Testis (tissue), 3 donors: ENCODE data around the gene CDK5RAP3. TPM values are rescaled to one million over a fixed set of nuclear protein-coding genes. Genes with fewer than 3 reads are reported as not detected.

Source experiments
- DNase-seq: peaks from one replicate; pipeline ENCODE4 v3.0.0-alpha.2; 2019
- H3K27ac ChIP-seq, 2 donors: fragments of 200-600 bp; sonication (generic); one replicate each; pipeline ENCODE4 v1.5.1; 2019
- H3K27me3 ChIP-seq: fragments of 200-600 bp; sonication (generic); one replicate; pipeline ENCODE4 v1.5.1; 2019
- H3K36me3 ChIP-seq: fragments of 200-600 bp; sonication (generic); one replicate; pipeline ENCODE4 v1.5.1; 2017; ENCODE audit warnings: low read depth; ENCODE audit errors: missing control alignments
- H3K4me1 ChIP-seq: fragments of 200-600 bp; sonication (generic); one replicate; pipeline ENCODE4 v1.5.1; 2019
- H3K4me3 ChIP-seq, 2 donors: fragments of 200-600 bp; sonication (generic); one replicate each; pipeline ENCODE4 v1.5.1; 2017 to 2019
- H3K9me3 ChIP-seq: fragments of 200-600 bp; sonication (generic); one replicate; pipeline ENCODE4 v1.5.1; 2017
- POLR2A ChIP-seq: fragments of 450-650 bp; IDR thresholded peaks from one replicate; pipeline ENCODE4 v1.6.1; 2017; ENCODE audit warnings: antibody characterized with exemption, mild to moderate bottlenecking, moderate library complexity
- WGBS, 2 donors: methylation state at CpG; one replicate each; pipeline ENCODE4 v1.1.5; 2018; 5-methylcytosine and 5-hydroxymethylcytosine counted together
- intact Hi-C: fragments of 100-400 bp; cut with DNase I; formaldehyde crosslinking; loops from one replicate; pipeline ENCODE4 v1.15.1; 2023; ENCODE audit warnings: low total_unique reads
- polyA plus RNA-seq: library from polyadenylated mRNA; stranded (reverse); fragments of 350-450 nt; fragmentation: Illumina TruSeq; extraction: RNeasy Lipid Tissue Mini Kit (QIAGEN cat#74804); gene quantifications from one replicate; pipeline ENCODE4 v1.2.3, GENCODE V29; 2014; ENCODE audit warnings: low read depth, low replicate concordance; ENCODE audit not compliant: insufficient read depth
- total RNA-seq, 2 donors: library from RNA; depleted of rRNA; stranded (reverse); fragments of >200 nt; gene quantifications; one replicate each; pipeline ENCODE4 v1.2.3, GENCODE V29; 2016
- TF ChIP-seq, protein P1 (sequence below), 3 experiments: fragments of 450-650 bp in 2 of 3; fragments of 200-600 bp in 1 of 3; sonication (generic) in 1 of 3; IDR thresholded peaks; one replicate each; pipeline ENCODE4 v1.5.1; 2016 to 2019; ENCODE audit warnings: antibody characterized with exemption in 3 of 3, mild to moderate bottlenecking in 2 of 3, moderate library complexity in 1 of 3

Gene CDK5RAP3
- total and polyA plus RNA-seq, 3 donors from 2014 or later, result 192 to 281 (median 221) TPM

GRCh38 chr17:47978324-47978723 lies 7.4 kb downstream of the CDK5RAP3 start:
- intact Hi-C loops, result no loop called here
- DNase-seq, result peak; percentile 64
- TF ChIP-seq POLR2A, result no peak
- TF ChIP-seq, protein P1, sequence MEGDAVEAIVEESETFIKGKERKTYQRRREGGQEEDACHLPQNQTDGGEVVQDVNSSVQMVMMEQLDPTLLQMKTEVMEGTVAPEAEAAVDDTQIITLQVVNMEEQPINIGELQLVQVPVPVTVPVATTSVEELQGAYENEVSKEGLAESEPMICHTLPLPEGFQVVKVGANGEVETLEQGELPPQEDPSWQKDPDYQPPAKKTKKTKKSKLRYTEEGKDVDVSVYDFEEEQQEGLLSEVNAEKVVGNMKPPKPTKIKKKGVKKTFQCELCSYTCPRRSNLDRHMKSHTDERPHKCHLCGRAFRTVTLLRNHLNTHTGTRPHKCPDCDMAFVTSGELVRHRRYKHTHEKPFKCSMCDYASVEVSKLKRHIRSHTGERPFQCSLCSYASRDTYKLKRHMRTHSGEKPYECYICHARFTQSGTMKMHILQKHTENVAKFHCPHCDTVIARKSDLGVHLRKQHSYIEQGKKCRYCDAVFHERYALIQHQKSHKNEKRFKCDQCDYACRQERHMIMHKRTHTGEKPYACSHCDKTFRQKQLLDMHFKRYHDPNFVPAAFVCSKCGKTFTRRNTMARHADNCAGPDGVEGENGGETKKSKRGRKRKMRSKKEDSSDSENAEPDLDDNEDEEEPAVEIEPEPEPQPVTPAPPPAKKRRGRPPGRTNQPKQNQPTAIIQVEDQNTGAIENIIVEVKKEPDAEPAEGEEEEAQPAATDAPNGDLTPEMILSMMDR (IDR thresholded peaks at IDR 0.05), result peak in 2 of 3 experiments; percentile 32 to 53

GRCh38 chr17:47980541-47980940 lies 9.6 kb downstream of the CDK5RAP3 start:
- Histone ChIP-seq H3K4me1 (no peaks in the 10 kb centered on the region), H3K27me3 (no peaks in the 10 kb centered on the region), H3K36me3 (no peaks in the 10 kb centered on the region), H3K4me3 (no peak overlapping the region), H3K27ac (no peak overlapping the region), H3K9me3 (no peaks in the 10 kb centered on the region)
- no peak for DNase-seq
- TF ChIP-seq, protein P1 (IDR thresholded peaks at IDR 0.05), result no peak
- TF ChIP-seq POLR2A, result no peak
- intact Hi-C loops, result no loop called here

More at GRCh38 chr17:47978324-47978723, 7.4 kb downstream of the CDK5RAP3 start:
- no peaks in the 10 kb centered on the region for H3K36me3 ChIP-seq
- H3K9me3 ChIP-seq, result no peaks in the 10 kb centered on the region
- H3K4me3 ChIP-seq, result no peak overlapping the region
- WGBS, 2 donors, result 38 to 45% methylated on average over 7 of the region's 7 CpGs
- no peak overlapping the region for H3K27ac ChIP-seq
- H3K27me3 ChIP-seq, result no peaks in the 10 kb centered on the region
- no peaks in the 10 kb centered on the region for H3K4me1 ChIP-seq

DNA sequence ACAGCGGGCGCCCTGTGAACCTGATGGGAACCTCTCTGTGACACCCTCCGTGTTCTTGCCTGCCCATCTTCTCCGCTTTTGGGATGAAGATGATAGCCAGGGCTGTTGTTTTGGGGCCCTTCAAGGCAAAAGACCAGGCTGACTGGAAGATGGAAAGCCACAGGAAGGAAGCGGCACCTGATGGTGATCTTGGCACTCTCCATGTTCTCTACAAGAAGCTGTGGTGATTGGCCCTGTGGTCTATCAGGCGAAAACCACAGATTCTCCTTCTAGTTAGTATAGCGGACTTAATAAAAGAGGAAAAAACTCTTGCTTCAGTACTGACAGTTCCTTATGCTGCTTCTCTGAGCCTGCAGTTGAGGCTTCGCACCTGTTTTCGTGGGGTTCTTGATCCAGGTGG lies 10.5 kb downstream of the CDK5RAP3 start:
- no peak for DNase-seq
- intact Hi-C loops, result no loop called here
- Histone ChIP-seq H3K4me3 (no peak overlapping the region), H3K4me1 (no peaks in the 10 kb centered on the region), H3K36me3 (no peaks in the 10 kb centered on the region), H3K9me3 (no peaks in the 10 kb centered on the region), H3K27me3 (no peaks in the 10 kb centered on the region), H3K27ac (no peak overlapping the region)
- WGBS, 2 donors, result 87 to 90% methylated on average over 9 of the region's 9 CpGs
- no peak for TF ChIP-seq POLR2A

DNA sequence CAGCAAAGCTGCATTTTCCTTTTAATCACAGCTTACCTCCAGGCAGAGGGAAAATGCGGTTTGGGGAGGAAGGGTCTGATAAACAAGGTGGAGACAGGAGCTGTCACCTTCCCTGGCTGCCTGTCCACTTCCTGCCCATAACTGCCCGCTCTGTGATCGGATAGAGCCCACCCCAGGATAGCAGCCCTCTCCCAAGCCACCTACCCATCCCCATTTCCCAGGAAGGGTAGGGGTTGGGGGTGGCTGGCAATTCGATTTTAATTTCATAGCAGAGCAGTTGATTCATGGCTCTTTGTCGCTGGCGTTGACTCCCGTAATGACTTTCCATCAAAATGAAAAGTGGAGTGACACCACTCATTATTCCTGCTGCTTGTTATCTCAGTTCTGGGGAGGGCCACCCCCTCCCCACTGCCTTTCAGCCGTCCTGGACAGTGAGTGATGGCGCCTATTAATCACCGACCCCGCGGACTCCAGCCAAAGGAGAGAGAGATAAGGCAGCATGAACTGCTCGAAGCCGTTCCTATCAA lies 11.2 kb downstream of the CDK5RAP3 start:
- Histone ChIP-seq H3K4me3 (no peak overlapping the region), H3K9me3 (no peaks in the 10 kb centered on the region), H3K27ac (no peak overlapping the region), H3K27me3 (no peaks in the 10 kb centered on the region), H3K4me1 (no peaks in the 10 kb centered on the region), H3K36me3 (no peaks in the 10 kb centered on the region)
- DNase-seq, result no peak
- intact Hi-C loops, result no loop called here
- TF ChIP-seq, protein P1 (IDR thresholded peaks at IDR 0.05), result no peak
- no peak for TF ChIP-seq POLR2A
- 74 to 78% methylated on average over 14 of the region's 14 CpGs for WGBS, 2 donors

DNA sequence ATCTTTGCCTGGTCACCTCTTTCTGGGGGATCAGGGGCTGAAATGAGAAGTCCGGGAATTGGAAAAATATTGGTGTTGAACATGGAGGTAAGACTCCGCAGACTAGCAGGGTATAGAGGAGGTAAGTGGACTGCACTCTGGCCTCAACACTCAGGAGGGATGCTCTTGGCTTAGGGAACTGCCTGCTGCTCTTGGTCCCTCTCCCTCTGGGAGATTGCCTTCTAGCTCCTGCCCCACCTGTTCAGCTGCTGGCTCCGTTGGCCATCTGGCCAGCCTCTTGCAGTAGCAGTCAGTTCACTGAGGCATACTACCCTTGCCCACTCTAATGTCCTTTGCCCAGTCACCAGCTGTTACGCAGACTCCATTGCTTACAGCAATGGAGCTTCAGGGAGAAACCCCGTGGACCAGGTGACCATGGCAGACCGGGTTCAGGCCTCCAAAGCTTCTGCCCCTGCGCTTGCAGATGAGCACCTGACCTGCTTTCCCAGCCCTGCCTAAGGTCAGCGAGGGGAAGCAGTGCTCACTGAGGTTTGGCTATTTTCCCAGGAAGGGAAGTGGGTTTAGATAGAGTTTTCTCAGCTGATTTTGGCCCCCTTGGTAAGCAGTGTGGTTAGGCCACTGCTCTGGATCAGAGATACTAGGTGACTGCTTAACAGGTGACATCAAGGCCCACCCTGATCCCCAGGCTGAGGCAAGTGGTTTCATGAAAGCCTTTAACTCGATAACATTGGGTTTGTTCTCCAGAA lies 11.9 kb downstream of the CDK5RAP3 start:
- Histone ChIP-seq H3K9me3 (no peaks in the 10 kb centered on the region), H3K27ac (no peak overlapping the region), H3K4me1 (no peaks in the 10 kb centered on the region), H3K36me3 (no peaks in the 10 kb centered on the region), H3K27me3 (no peaks in the 10 kb centered on the region), H3K4me3 (no peak overlapping the region)
- intact Hi-C loops, result no loop called here
- 85 to 91% methylated on average over 8 to 9 of the region's 9 CpGs for WGBS, 2 donors
- TF ChIP-seq, protein P1 (IDR thresholded peaks at IDR 0.05), result no peak
- TF ChIP-seq POLR2A, result no peak
- no peak for DNase-seq
